Effector memory CD4-positive, alpha-beta T cell (primary cell): ENCODE results near the gene PDHB.
A peak's percentile ranks its signal among the peaks of the same experiment; 100 is the strongest.

Source experiments
- DNase-seq, 3 donors: peaks; one replicate each; pipeline ENCODE4 v3.0.0-alpha.2; 2020
- H3K27ac ChIP-seq: 2 replicates; pipeline ENCODE4 v1.7.0; 2013; ENCODE audit warnings: mild to moderate bottlenecking, low read length, moderate library complexity; ENCODE audit not compliant: insufficient read depth, poor library complexity, severe bottlenecking
- H3K27me3 ChIP-seq: replicated peaks from 2 replicates; pipeline ENCODE4 v1.7.0; 2013; ENCODE audit warnings: mild to moderate bottlenecking, low read length; ENCODE audit not compliant: insufficient read depth, control insufficient read depth, poor library complexity, severe bottlenecking
- H3K36me3 ChIP-seq: 2 replicates; pipeline ENCODE4 v1.7.0; 2013; ENCODE audit warnings: mild to moderate bottlenecking, low read length, moderate library complexity; ENCODE audit not compliant: control insufficient read depth, insufficient read depth
- H3K4me1 ChIP-seq: 2 replicates; pipeline ENCODE4 v1.7.0; 2013; ENCODE audit warnings: low read length, mild to moderate bottlenecking; ENCODE audit not compliant: control insufficient read depth, insufficient read depth, poor library complexity, severe bottlenecking
- H3K4me3 ChIP-seq: 2 replicates; pipeline ENCODE4 v1.7.0; 2013; ENCODE audit warnings: low read length, low read depth, mild to moderate bottlenecking; ENCODE audit not compliant: insufficient read depth, poor library complexity, severe bottlenecking
- H3K9me3 ChIP-seq: 2 replicates; pipeline ENCODE4 v1.7.0; 2013; ENCODE audit warnings: mild to moderate bottlenecking, low read length, moderate library complexity; ENCODE audit not compliant: control insufficient read depth

Gene PDHB

DNA sequence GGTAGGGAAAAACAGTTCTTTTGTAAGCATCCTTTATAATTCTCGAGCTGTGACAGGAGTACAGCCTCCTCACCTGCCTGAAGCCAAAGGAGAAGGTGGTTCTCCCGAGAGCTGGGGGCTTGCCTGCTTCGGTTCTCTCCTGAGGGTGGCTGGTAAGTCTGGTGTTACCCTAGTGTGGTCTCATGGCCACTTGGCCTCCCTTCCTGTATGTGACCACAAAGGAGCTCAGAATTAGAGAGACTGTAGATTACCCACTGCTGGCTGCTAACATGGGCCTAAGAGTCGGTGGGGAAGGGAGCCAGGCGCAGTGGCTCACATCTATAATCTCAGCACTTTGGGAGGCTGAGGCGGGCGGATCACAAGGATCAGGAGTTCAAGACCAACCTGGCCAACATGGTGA, 12.6 kb downstream of the PDHB start:
- Histone ChIP-seq H3K36me3 (peaks cover 23% of the 10 kb centered on the region), H3K27me3 (no peaks in the 10 kb centered on the region), H3K27ac (no peak overlapping the region), H3K4me3 (no peak overlapping the region), H3K4me1 (no peaks in the 10 kb centered on the region), H3K9me3 (no peaks in the 10 kb centered on the region)
- DNase-seq = no peak

DNA sequence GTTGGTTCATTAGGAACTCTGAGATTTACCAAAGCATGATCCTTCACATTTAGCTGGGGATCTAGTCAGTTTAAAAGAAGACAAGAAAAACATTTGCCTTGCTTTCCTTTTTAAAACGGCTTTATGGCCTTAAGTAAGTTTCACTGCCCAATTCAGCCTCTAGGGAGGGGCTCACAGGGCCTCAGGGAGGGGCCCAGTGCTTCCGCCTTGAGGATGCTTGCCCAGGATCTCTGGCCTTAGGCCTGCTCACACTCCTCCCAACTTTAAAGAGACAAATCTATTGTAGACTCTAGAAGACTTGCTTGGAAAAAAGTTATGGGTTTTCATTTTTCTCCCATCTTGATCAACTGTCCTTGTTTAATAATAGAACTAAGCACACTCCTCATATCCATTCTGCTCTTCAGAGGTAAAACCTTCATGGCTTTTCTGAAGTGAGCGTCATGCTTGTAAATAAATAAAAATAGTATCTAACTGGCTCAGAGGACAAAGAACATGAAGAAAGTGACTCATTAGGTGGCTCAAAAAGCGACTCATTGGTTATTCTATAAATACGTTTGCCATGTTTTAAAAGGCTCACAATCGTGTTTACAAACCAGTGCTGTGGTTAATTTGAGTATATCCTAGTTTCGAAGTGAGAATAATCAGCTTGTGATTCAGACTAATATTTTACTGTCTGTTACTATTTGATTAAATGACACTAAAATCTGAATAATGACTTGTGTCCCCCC, 13.7 kb downstream of the PDHB start:
- no peak for DNase-seq
- H3K27ac ChIP-seq = no peak overlapping the region
- peaks cover 12% of the 10 kb centered on the region for H3K36me3 ChIP-seq
- no peak overlapping the region for H3K4me3 ChIP-seq
- H3K9me3 ChIP-seq = no peaks in the 10 kb centered on the region
- H3K27me3 ChIP-seq = no peaks in the 10 kb centered on the region
- no peaks in the 10 kb centered on the region for H3K4me1 ChIP-seq

DNA sequence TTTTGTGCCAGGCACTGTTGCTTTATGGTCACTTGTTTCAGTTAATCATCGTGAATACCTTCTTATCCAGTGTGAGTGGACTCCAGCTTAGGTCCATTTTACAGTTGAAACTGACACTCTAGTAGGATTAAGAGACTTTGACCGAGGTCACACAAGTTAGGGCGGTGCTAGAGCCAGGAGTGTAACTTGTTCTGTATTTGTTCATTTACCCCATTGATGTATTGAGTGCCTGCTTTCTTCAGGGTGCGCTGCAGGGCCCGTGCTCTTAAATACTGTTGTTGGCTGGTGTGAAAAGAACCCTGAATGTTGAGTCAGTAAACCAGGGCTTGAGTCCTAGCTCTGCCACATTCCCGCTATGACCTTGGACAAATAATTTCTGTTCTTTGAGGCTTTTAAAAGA, 15.4 kb downstream of the PDHB start:
- H3K4me1 ChIP-seq = no peaks in the 10 kb centered on the region
- H3K9me3 ChIP-seq = no peaks in the 10 kb centered on the region
- H3K27me3 ChIP-seq = no peaks in the 10 kb centered on the region
- peaks cover 6% of the 10 kb centered on the region for H3K36me3 ChIP-seq
- DNase-seq = no peak
- H3K27ac ChIP-seq = no peak overlapping the region
- H3K4me3 ChIP-seq = no peak overlapping the region

DNA sequence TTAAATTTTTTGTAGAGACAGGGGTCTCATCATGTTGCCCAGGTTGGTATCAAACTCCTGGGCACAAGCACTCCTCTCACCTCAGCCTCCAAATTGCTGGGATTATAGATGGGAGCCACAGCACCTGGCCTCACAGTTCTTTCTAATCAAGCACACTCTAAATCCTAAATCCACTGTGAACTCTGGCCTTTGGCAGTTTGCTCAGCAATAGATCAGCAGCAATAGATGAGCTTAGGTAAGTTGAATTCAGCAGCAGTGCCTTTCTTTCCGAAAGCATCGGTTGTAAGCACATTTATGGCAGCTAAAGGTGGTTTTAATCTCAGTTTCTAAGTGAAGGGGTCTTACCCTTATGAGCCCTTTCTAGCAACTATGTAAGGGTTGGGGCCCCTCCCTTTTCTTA, 16.6 kb downstream of the PDHB start:
- Histone ChIP-seq H3K4me3 (no peak overlapping the region), H3K27ac (no peak overlapping the region), H3K27me3 (no peaks in the 10 kb centered on the region), H3K4me1 (no peaks in the 10 kb centered on the region), H3K9me3 (no peaks in the 10 kb centered on the region), H3K36me3 (peaks cover 13% of the 10 kb centered on the region)
- DNase-seq = no peak

DNA sequence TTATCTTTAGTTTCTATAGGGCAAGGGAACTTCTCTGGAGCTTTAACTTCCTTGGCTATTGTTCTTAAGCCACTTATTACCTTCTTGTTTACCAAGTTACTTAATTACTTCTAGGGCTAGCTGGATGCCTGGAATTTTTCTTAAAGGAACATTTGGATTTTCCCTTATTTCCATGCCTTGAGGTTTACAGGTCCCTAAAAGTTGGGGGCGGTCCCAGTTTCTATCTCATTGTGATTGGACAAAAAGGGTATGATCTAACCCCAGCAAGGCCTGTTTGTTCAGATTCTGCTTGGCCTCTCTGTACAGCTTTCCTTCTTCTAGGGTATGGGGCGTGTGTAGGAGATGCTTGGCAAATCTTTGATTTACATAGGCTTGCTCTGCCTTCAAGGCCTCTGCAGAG, 17.4 kb downstream of the PDHB start:
- Histone ChIP-seq H3K27ac (no peak overlapping the region), H3K36me3 (peaks cover 12% of the 10 kb centered on the region), H3K27me3 (no peaks in the 10 kb centered on the region), H3K4me3 (no peak overlapping the region), H3K4me1 (no peaks in the 10 kb centered on the region), H3K9me3 (no peaks in the 10 kb centered on the region)
- DNase-seq = no peak

DNA sequence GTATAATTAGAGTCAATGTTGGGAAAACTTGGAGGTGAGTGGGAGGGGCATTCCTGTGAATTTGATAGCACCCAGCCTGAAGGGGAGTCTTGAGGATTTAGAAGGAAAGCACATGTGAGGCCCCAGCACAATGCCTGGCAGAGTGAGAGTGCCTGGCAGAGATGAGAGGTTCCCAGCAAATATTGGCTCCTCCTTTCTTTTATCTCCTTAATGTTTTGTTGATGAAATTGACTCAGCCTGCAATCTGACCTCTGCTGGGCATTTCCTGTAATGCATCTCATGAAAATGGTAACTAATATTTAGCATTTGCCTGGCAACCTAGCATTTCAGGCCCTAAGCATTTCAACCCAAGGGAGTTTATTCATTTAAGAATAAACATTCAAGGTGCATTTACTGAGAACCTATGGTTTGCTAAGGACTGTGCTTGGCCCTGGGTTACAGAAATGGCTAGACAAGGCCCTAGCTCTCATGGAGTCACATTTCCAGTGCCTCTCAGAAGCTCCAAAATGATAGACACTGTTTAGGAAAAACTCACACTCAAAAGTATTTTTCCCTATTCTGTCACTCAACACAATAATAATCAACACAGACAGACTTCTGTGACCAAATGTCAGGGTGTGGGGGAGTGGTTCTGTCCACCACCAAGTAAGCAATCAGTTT, 19.0 kb downstream of the PDHB start:
- peak; percentile 7 to 20 (median 8) for DNase-seq
- H3K27me3 ChIP-seq = no peaks in the 10 kb centered on the region
- no peaks in the 10 kb centered on the region for H3K4me1 ChIP-seq
- no peaks in the 10 kb centered on the region for H3K9me3 ChIP-seq
- no peak overlapping the region for H3K4me3 ChIP-seq
- peaks cover 15% of the 10 kb centered on the region for H3K36me3 ChIP-seq
- H3K27ac ChIP-seq = no peak overlapping the region

DNA sequence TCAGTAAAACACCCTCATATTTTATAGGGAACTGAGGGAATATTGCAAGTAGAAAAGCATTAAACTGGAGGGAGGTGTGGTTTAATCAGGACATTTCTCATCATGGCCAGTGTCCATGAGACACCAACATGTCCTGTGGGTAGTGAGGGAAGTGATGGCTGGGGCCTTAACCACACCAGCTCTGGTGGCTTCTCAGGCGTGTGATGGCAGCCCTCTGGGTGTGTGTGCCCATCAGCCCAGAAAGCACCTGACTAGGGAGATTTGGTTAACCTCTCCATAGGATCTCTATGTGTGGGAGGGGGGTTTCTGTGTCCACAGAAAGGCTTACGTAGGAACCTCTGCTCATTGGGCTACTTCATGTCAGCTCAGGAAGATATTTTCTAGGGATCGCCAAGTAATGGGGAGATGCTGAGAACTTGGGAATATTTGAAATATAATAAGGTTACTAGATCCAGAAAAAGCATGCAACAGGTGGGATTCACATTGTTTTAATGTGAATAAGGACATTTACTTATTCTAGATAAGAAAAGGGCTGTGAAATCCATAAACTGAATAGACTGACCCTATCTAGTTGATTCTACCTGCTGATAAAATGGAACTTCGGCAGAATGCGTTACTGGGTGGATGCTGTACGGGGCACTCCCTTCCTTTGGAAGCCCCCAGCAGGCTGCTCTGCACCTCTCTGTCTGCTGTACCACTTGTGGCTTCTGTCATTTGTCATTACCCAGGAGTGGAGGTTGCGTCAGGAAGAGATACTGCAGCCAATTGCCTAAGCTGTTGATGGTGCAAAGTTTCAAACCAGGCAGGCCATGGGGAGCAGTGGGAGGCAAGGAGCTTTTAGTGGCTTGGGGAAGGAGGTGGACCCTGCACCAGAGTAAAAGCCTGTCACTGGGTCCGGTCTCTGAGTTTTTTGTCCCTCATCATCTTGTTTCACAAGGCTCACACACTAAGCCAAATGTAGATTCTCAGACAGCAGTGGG, 21.5 kb downstream of the PDHB start:
- Histone ChIP-seq H3K27ac (no peak overlapping the region), H3K4me1 (no peaks in the 10 kb centered on the region), H3K4me3 (no peak overlapping the region), H3K27me3 (no peaks in the 10 kb centered on the region), H3K36me3 (peaks cover 21% of the 10 kb centered on the region), H3K9me3 (no peaks in the 10 kb centered on the region)
- DNase-seq = no peak

DNA sequence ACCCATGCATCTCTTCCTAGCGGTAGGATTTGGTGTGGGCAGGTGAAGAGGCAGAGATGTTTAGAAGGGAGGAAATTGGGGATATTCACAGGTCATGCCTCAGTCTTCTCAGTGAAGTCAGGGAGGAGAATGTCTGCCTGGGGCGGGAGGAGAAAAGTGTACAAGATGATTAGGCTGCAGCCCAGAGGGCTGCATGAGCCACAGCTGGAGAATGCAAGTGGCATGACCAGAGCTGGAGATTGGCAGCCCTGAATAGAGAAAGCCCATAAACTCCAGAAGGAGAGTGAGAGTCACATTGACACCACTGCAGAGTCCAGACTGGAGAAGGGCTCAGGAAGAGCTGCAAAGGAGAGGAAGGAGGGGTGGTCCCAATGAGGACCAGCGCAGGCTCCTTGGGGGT, 22.6 kb downstream of the PDHB start:
- Histone ChIP-seq H3K4me1 (no peaks in the 10 kb centered on the region), H3K36me3 (peaks cover 21% of the 10 kb centered on the region), H3K9me3 (no peaks in the 10 kb centered on the region), H3K4me3 (no peak overlapping the region), H3K27ac (no peak overlapping the region), H3K27me3 (no peaks in the 10 kb centered on the region)
- no peak for DNase-seq

DNA sequence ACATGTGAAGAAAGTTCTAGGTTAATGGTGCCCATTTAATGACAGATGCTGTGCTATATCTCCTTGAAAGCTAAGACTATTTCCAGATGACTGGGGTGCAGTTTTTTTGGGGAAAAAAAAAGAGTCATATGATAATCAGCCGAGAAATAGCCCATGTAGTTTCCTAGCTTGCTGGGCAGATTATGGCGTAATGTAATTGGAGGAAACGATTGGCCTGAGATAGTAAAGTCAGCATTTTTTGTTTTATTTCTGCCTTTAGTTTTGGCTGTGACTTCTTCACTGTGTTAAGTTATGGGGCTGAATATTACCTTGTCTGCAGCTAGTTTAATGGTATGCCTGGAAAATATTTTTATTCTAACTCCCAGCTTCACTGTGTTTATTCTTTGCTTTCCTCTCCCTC, 24.0 kb downstream of the PDHB start:
- H3K27ac ChIP-seq = no peak overlapping the region
- no peak for DNase-seq
- no peaks in the 10 kb centered on the region for H3K9me3 ChIP-seq
- no peak overlapping the region for H3K4me3 ChIP-seq
- H3K27me3 ChIP-seq = no peaks in the 10 kb centered on the region
- peaks cover 21% of the 10 kb centered on the region for H3K36me3 ChIP-seq
- no peaks in the 10 kb centered on the region for H3K4me1 ChIP-seq

DNA sequence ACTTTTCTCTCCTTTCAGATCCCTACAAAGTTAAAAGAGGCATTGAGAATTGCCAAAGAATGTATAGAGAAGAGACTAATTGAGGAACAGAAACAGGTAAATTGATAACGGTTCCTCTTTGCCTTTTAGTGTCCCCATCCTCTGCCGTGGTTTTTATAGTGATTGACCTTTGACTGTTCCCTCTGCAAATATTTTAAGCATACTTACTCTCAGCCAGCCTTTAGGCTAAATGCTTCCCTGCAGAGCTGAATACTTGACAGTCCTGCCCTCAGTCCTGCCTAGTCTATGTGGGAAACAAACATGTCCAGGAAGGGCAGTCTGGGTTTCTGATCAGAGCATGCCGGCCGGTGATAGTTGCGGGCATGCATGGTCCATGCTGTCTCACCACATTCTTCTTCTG, 24.7 kb downstream of the PDHB start:
- no peak overlapping the region for H3K27ac ChIP-seq
- H3K9me3 ChIP-seq = no peaks in the 10 kb centered on the region
- no peaks in the 10 kb centered on the region for H3K27me3 ChIP-seq
- H3K4me3 ChIP-seq = no peak overlapping the region
- peaks cover 21% of the 10 kb centered on the region for H3K36me3 ChIP-seq
- no peaks in the 10 kb centered on the region for H3K4me1 ChIP-seq
- DNase-seq = no peak
